K562 (cell line): ENCODE measurements around the gene EFNA2. TPM values are rescaled to one million over a fixed set of nuclear protein-coding genes. Genes with fewer than 3 reads are reported as not detected.

Experiments used
- ARHGAP35 ChIP-seq: fragments of 450-650 bp; IDR thresholded peaks from 2 replicates; pipeline ENCODE4 v1.6.1; 2018; ENCODE audit not compliant: partially characterized antibody
- CHD1 ChIP-seq: fragments of 200-600 bp; sonication (generic); IDR thresholded peaks from one replicate; pipeline ENCODE4 v1.6.1; 2012; ENCODE audit warnings: mild to moderate bottlenecking, moderate library complexity, low read length, inconsistent platforms
- CHD2 ChIP-seq: IDR thresholded peaks from 2 replicates; pipeline ENCODE4 v1.6.1; 2011; ENCODE audit warnings: low read depth, low read length
- E2F6 ChIP-seq, 2 experiments: IDR thresholded peaks; 2 replicates each; pipeline ENCODE4 v1.6.1; 2011; ENCODE audit warnings: borderline replicate concordance in 1 of 2, control low read depth in 1 of 2, low read depth in 1 of 2, low read length in 1 of 2, mild to moderate bottlenecking in 1 of 2, mixed read lengths in 1 of 2, moderate library complexity in 1 of 2; ENCODE audit not compliant: insufficient read depth in 1 of 2, insufficient read length in 1 of 2, poor library complexity in 1 of 2, severe bottlenecking in 1 of 2; ENCODE audit errors: extremely low read depth in 1 of 2
- FOXA3 ChIP-seq, 2 experiments: fragments of 450-650 bp in 1 of 2; sonication (generic) in 1 of 2; formaldehyde crosslinking; IDR thresholded peaks in 1 of 2; conservative IDR thresholded peaks in 1 of 2; 2 replicates each; pipeline versions ENCODE4 v1.4.0 to v1.8.0; 2020 to 2022; ENCODE audit warnings: mild to moderate bottlenecking in 2 of 2, missing genetic modification reagents in 1 of 2
- GATAD2B ChIP-seq: fragments of 450-650 bp; IDR thresholded peaks from 2 replicates; pipeline ENCODE4 v1.6.1; 2017; ENCODE audit warnings: mild to moderate bottlenecking, borderline replicate concordance
- HCFC1 ChIP-seq: IDR thresholded peaks from 2 replicates; pipeline ENCODE4 v1.6.1; 2012; ENCODE audit warnings: low read depth, low read length, improper control_type of control experiment
- MCM3 ChIP-seq: fragments of 450-650 bp; IDR thresholded peaks from 2 replicates; pipeline ENCODE4 v1.6.1; 2016
- MED1 ChIP-seq: sonication (generic); formaldehyde crosslinking; IDR thresholded peaks from 2 replicates; pipeline ENCODE4 v1.8.1; 2023; ENCODE audit warnings: missing genetic modification reagents, borderline replicate concordance
- MEIS2 ChIP-seq: fragments of 450-650 bp; IDR thresholded peaks from 2 replicates; pipeline ENCODE4 v1.6.1; 2014; ENCODE audit warnings: mild to moderate bottlenecking; ENCODE audit not compliant: partially characterized antibody
- MYNN ChIP-seq, 2 experiments: sonication (generic); formaldehyde crosslinking in 1 of 2; IDR thresholded peaks; 2 replicates each; pipeline versions ENCODE4 v1.5.0 to v1.6.1; 2016 to 2020; ENCODE audit warnings: antibody characterized with exemption in 1 of 2, missing genetic modification reagents in 1 of 2
- NELFE ChIP-seq: IDR thresholded peaks from 2 replicates; pipeline ENCODE4 v1.6.1; 2011; ENCODE audit warnings: mild to moderate bottlenecking; ENCODE audit not compliant: insufficient read depth, insufficient read length
- PREB ChIP-seq: sonication (generic); formaldehyde crosslinking; IDR thresholded peaks from 2 replicates; pipeline ENCODE4 v1.8.1; 2023; ENCODE audit warnings: mild to moderate bottlenecking, missing genetic modification reagents
- PTRF ChIP-seq: fragments of 450-650 bp; IDR thresholded peaks from 2 replicates; pipeline ENCODE4 v1.6.1; 2016; ENCODE audit warnings: mild to moderate bottlenecking, missing genetic modification characterization, missing compliant biosample characterization
- SPI1 ChIP-seq: IDR thresholded peaks from 2 replicates; pipeline ENCODE4 v1.6.1; 2011; ENCODE audit warnings: low read depth, low read length, control low read depth, borderline replicate concordance
- TCF7L2 ChIP-seq: fragments of 150-350 bp; IDR thresholded peaks from 2 replicates; pipeline ENCODE4 v1.6.1; 2016; ENCODE audit warnings: low read depth, mild to moderate bottlenecking, low read length, moderate library complexity
- XRCC3 ChIP-seq: fragments of 450-650 bp; IDR thresholded peaks from 2 replicates; pipeline ENCODE4 v1.6.1; 2017; ENCODE audit warnings: mild to moderate bottlenecking, moderate library complexity
- ZC3H11A ChIP-seq: IDR thresholded peaks from 2 replicates; pipeline ENCODE4 v1.6.1; 2012; ENCODE audit warnings: low read depth, low read length, improper control_type of control experiment
- ZNF449 ChIP-seq: fragments of 250-450 bp; sonication (Bioruptor Pico); IDR thresholded peaks from 2 replicates; pipeline ENCODE4 v1.8.0; 2022; ENCODE audit warnings: moderate library complexity, mild to moderate bottlenecking, inconsistent platforms
- ZNF766 ChIP-seq: fragments of 200-800 bp; sonication (Bioruptor generic); conservative IDR thresholded peaks from 2 replicates; pipeline ENCODE4 v1.6.1; 2016; ENCODE audit warnings: missing genetic modification characterization, missing compliant biosample characterization
- polyA plus RNA-seq, 8 experiments: library from polyadenylated mRNA; depleted of rRNA in 4 of 8; stranded (reverse) in 5 of 8; unstranded in 3 of 8; fragments of >200 nt; fragmentation: Nextera tagmentation in 2 of 8; fragmentation: Illumina TruSeq in 1 of 8; extraction: Ambion mirVana in 2 of 8; extraction: Trizol in 1 of 8; gene quantifications; 2 replicates each; pipeline versions ENCODE4 v1.2.1 to v1.2.3, GENCODE V29; 2011 to 2014; ENCODE audit warnings: inconsistent platforms in 1 of 8, missing spikeins in 1 of 8
- total RNA-seq, 7 experiments: library from RNA; depleted of rRNA in 6 of 7; stranded (reverse); fragments of >200 nt in 6 of 7; fragmentation: Illumina TruSeq in 2 of 7; extraction: Trizol in 2 of 7; gene quantifications; 2 replicates each; pipeline versions ENCODE4 v1.2.1 to v1.2.3, GENCODE V29; 2011 to 2021; ENCODE audit warnings: low replicate concordance in 1 of 7
- TF ChIP-seq, protein P1 (sequence below), 2 experiments: fragments of 450-650 bp in 1 of 2; sonication (generic) in 1 of 2; formaldehyde crosslinking in 1 of 2; IDR thresholded peaks in 1 of 2; conservative IDR thresholded peaks in 1 of 2; 2 replicates each; pipeline versions ENCODE4 v1.6.1 to v1.8.1; 2016 to 2023; ENCODE audit warnings: mild to moderate bottlenecking in 2 of 2, moderate library complexity in 2 of 2, inconsistent platforms in 1 of 2, missing genetic modification reagents in 1 of 2
- TF ChIP-seq, protein P2 (sequence below): fragments of 250-450 bp; sonication (Bioruptor Pico); IDR thresholded peaks from 2 replicates; pipeline ENCODE4 v1.5.0; 2021

EFNA2 gene
- total and polyA plus RNA-seq, 9 of the 15 experiments (the other 6 are each of a cell fraction or from before 2014, with no cell fraction given) = 0.11 to 0.44 (median 0.15) TPM; not detected in 6

DNA sequence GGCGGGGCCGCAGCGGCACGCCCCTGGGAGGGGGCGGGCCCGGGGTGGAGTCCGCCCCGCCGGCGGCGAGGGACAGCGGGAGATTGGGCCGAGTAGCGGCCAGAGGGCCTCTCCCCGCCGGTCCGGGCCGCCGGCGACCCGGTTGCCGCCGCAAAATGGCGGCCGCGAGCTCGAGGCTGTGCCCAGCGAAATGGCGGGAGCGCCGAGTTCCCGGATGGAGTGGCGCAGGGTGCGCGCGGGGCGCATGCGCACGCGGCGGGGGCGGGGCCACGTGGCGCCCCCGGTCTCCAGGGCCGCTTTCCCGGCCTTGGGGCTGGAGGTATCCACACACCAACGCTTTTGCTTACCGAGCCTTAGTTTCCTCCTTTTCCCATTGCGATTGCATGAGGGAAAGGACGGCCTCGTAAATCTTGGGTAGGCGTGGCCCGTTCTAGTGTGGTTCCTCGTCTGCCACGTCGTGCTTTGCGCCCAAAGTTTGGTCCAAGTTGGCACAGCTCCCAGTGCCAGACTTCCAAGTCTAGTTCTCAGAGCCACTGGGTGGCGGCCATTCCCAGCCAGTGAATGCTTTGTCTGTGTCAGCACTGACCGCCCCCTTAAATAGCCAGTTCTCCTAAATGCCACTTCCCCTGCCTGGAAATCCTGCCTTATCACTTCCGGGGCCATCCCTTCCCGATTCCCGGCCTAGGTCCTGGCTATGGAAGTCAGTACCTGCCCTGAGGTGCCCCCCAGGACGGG is 16.0 kb upstream of the EFNA2 start (continued):
- TF ChIP-seq HCFC1 (peak; percentile 60), ARHGAP35 (no peak), MED1 (CRISPR knock-in tag) (no peak), GATAD2B (peak; percentile 98), FOXA3 (CRISPR knock-in tag; conservative IDR thresholded peaks at IDR 0.05 in 1 of 2, IDR thresholded peaks at IDR 0.05 in 1 of 2) (peak in 1 of 2 experiments; percentile 47; a peak in 2 of 4 replicates), MEIS2 (peak; percentile 86), XRCC3 (no peak), CHD2 (peak; percentile 7; the same call in 1 of the 2 replicates), ZC3H11A (peak; percentile 98), NELFE (no peak), PTRF (tag) (no peak), E2F6 (IDR thresholded peaks at IDR 0.05; ENCODE audit: borderline replicate concordance in 1 of 2, extremely low read depth in 1 of 2, insufficient read depth in 1 of 2, insufficient read length in 1 of 2, low read depth in 1 of 2, low read length in 1 of 2, poor library complexity in 1 of 2, severe bottlenecking in 1 of 2) (peak; percentile 98 to 99), MYNN (IDR thresholded peaks at IDR 0.05) (no peak), MYNN (CRISPR knock-in tag; IDR thresholded peaks at IDR 0.05) (no peak), CHD1 (peak; percentile 16), MCM3 (no peak), ZNF766 (CRISPR knock-in tag) (no peak; the same call in 1 of the 2 replicates), TCF7L2 (no peak), ZNF449 (CRISPR knock-in tag) (0 out of 2 replicates have a peak, but pooled peaks have one; percentile 31), SPI1 (peak; percentile 62), PREB (CRISPR knock-in tag) (0 out of 2 replicates have a peak, but pooled peaks have one; percentile 13)
- TF ChIP-seq, protein P1, sequence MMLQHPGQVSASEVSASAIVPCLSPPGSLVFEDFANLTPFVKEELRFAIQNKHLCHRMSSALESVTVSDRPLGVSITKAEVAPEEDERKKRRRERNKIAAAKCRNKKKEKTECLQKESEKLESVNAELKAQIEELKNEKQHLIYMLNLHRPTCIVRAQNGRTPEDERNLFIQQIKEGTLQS (IDR thresholded peaks at IDR 0.05) = no peak
- TF ChIP-seq, protein P1 (CRISPR knock-in tag; conservative IDR thresholded peaks at IDR 0.05) = no peak; the same call in 1 of the 2 replicates
- TF ChIP-seq, protein P2, sequence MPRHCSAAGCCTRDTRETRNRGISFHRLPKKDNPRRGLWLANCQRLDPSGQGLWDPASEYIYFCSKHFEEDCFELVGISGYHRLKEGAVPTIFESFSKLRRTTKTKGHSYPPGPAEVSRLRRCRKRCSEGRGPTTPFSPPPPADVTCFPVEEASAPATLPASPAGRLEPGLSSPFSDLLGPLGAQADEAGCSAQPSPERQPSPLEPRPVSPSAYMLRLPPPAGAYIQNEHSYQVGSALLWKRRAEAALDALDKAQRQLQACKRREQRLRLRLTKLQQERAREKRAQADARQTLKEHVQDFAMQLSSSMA (CRISPR knock-in tag) = no peak
